WTC11 (cell line): Measurements from ENCODE around the gene IL7R. TPM values are rescaled to one million over a fixed set of nuclear protein-coding genes. Genes with fewer than 3 reads are reported as not detected.

Experiments used
- ATAC-seq: fragments of 200-7000 bp; cut with Tn5 transposase; 2 replicates; pipeline ENCODE4 v1.10.0; 2021; ENCODE audit warnings: mild to moderate bottlenecking, moderate library complexity
- CTCF ChIA-PET: fragments of 300-600 bp; sonication (Branson Sonifier 250); formaldehyde crosslinking; loops from one replicate; lab custom pipeline; 2021; ENCODE audit warnings: antibody characterized with exemption; lab: Charles Lee
- POLR2A ChIA-PET: fragments of 350-600 bp; sonication (Branson Sonifier 250); formaldehyde crosslinking; loops from one replicate; lab custom pipeline; 2021; ENCODE audit warnings: antibody characterized with exemption; lab: Charles Lee
- DNase-seq: peaks from one replicate; pipeline ENCODE4 v3.0.0; 2021; ENCODE audit warnings: low spot score
- H3K27ac Mint-ChIP-seq: 2 replicates; pipeline ENCODE4 v1.8.0; 2021; ENCODE audit warnings: mixed read lengths
- H3K27me3 Mint-ChIP-seq: 2 replicates; pipeline ENCODE4 v1.8.0; 2021; ENCODE audit warnings: low read depth, mild to moderate bottlenecking, moderate library complexity, mixed read lengths
- H3K36me3 Mint-ChIP-seq: 2 replicates; pipeline ENCODE4 v1.8.0; 2021; ENCODE audit warnings: mixed read lengths
- H3K4me1 Mint-ChIP-seq: 2 replicates; pipeline ENCODE4 v1.8.0; 2022; ENCODE audit warnings: mixed read lengths
- H3K4me3 Mint-ChIP-seq: 2 replicates; pipeline ENCODE4 v1.8.0; 2021; ENCODE audit warnings: mild to moderate bottlenecking, moderate library complexity, mixed read lengths
- H3K9me3 Mint-ChIP-seq: 2 replicates; pipeline ENCODE4 v1.8.0; 2021; ENCODE audit warnings: mixed read lengths
- ATF3 ChIP-seq: sonication (generic); formaldehyde crosslinking; conservative IDR thresholded peaks from 2 replicates; pipeline ENCODE4 v1.8.1; 2022; ENCODE audit warnings: mild to moderate bottlenecking, missing genetic modification reagents
- ELF4 ChIP-seq: sonication (generic); formaldehyde crosslinking; IDR thresholded peaks from 2 replicates; pipeline ENCODE4 v1.8.1; 2022; ENCODE audit warnings: low read depth, mild to moderate bottlenecking, moderate library complexity, missing genetic modification reagents
- ERG ChIP-seq: fragments of 250-450 bp; sonication (Bioruptor Pico); IDR thresholded peaks from 2 replicates; pipeline ENCODE4 v1.8.0; 2021; ENCODE audit warnings: mild to moderate bottlenecking
- ESRRA ChIP-seq: sonication (generic); formaldehyde crosslinking; IDR thresholded peaks from 2 replicates; pipeline ENCODE4 v1.8.1; 2022; ENCODE audit warnings: mild to moderate bottlenecking, missing genetic modification reagents, borderline replicate concordance
- HMGA2 ChIP-seq: fragments of 250-450 bp; sonication (Bioruptor Pico); IDR thresholded peaks from 2 replicates; pipeline ENCODE4 v1.4.0; 2021; ENCODE audit warnings: mild to moderate bottlenecking, moderate library complexity
- NR2C2 ChIP-seq: sonication (generic); formaldehyde crosslinking; IDR thresholded peaks from 2 replicates; pipeline ENCODE4 v1.8.0; 2022; ENCODE audit warnings: mild to moderate bottlenecking, missing genetic modification reagents
- ZNF121 ChIP-seq: sonication (generic); formaldehyde crosslinking; IDR thresholded peaks from 2 replicates; pipeline ENCODE4 v1.8.0; 2023; ENCODE audit warnings: missing genetic modification reagents
- ZNF263 ChIP-seq: sonication (generic); formaldehyde crosslinking; IDR thresholded peaks from 2 replicates; pipeline ENCODE4 v1.8.1; 2022; ENCODE audit warnings: low read depth, mild to moderate bottlenecking, moderate library complexity, missing genetic modification reagents
- total RNA-seq: library from RNA; stranded (reverse); gene quantifications from 3 replicates; pipeline ENCODE4 v1.2.3, GENCODE V29; 2021
- TF ChIP-seq, protein P1 (sequence below): fragments of 200-600 bp; IDR thresholded peaks from 2 replicates; pipeline ENCODE4 v1.8.0; 2022; ENCODE audit warnings: antibody characterized with exemption
- TF ChIP-seq, protein P2 (sequence below): sonication (generic); formaldehyde crosslinking; IDR thresholded peaks from 2 replicates; pipeline ENCODE4 v1.8.1; 2023; ENCODE audit warnings: mild to moderate bottlenecking, missing genetic modification reagents, moderate library complexity

Gene IL7R
- total RNA-seq, 1 experiment from 2014 or later, result 0.57 TPM

DNA sequence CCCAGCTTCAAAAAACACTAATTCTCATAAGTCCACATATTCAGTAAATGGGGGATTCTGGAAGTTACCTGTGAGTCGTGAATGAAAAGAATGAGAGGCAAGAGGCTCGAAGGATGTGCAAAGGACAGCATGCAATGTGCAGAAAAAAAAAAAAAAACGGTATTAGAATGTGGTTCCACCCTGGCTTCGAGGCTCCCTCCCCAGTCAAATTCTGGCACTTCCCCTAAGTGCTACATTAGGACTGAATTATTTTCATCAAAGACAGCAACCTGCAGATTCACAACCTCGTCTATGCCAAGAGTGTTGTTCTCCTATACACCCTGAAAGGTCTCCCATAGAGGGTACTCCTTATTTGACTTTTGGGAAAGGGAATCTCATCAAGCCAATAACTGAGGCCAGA is 65.2 kb downstream of the IL7R start:
- DNase-seq (no peak), ATAC-seq (no peak)
- no peak overlapping the region for H3K27ac Mint-ChIP-seq
- H3K36me3 Mint-ChIP-seq, result no peaks in the 10 kb centered on the region
- ChIA-PET POLR2A (interaction anchor here (0.6 kb wide), 1 partner anchor 501 kb away, joined by 4 read pairs; no protein-coding TSS in a partner anchor), CTCF (no interaction called here)
- peaks cover 68% of the 10 kb centered on the region for H3K27me3 Mint-ChIP-seq
- TF ChIP-seq, protein P1, sequence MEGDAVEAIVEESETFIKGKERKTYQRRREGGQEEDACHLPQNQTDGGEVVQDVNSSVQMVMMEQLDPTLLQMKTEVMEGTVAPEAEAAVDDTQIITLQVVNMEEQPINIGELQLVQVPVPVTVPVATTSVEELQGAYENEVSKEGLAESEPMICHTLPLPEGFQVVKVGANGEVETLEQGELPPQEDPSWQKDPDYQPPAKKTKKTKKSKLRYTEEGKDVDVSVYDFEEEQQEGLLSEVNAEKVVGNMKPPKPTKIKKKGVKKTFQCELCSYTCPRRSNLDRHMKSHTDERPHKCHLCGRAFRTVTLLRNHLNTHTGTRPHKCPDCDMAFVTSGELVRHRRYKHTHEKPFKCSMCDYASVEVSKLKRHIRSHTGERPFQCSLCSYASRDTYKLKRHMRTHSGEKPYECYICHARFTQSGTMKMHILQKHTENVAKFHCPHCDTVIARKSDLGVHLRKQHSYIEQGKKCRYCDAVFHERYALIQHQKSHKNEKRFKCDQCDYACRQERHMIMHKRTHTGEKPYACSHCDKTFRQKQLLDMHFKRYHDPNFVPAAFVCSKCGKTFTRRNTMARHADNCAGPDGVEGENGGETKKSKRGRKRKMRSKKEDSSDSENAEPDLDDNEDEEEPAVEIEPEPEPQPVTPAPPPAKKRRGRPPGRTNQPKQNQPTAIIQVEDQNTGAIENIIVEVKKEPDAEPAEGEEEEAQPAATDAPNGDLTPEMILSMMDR, result no peak
- TF ChIP-seq, protein P2, sequence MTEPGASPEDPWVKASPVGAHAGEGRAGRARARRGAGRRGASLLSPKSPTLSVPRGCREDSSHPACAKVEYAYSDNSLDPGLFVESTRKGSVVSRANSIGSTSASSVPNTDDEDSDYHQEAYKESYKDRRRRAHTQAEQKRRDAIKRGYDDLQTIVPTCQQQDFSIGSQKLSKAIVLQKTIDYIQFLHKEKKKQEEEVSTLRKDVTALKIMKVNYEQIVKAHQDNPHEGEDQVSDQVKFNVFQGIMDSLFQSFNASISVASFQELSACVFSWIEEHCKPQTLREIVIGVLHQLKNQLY (CRISPR knock-in tag), result no peak
- no peak for TF ChIP-seq NR2C2 (CRISPR knock-in tag)
- TF ChIP-seq ELF4, result no peak
- no peak for TF ChIP-seq HMGA2 (CRISPR knock-in tag)
- no peak for TF ChIP-seq ZNF121 (CRISPR knock-in tag)
- peaks cover 10% of the 10 kb centered on the region for H3K4me1 Mint-ChIP-seq
- H3K4me3 Mint-ChIP-seq, result no peak overlapping the region
- peaks cover 20% of the 10 kb centered on the region for H3K9me3 Mint-ChIP-seq

DNA sequence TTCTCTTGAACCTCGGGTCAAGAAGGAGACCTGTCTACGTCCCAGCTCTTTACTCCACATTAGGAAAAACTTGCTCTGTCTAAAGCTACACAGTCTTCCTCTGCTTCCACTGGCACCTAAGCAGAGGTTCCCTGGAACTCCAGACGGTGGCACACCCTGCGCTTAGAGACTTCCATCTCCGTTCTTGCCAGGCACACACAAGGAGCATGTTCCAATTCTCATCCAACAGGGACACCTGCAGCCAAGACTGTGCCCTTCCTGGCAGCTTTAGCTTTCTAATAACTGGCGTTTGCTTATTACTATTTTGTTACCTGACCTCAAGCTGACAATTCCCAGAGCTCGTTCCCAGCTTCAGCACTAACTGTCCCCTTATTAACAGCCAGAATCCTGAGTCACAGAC is 65.8 kb downstream of the IL7R start:
- Mint-ChIP-seq H3K4me1 (peaks cover 10% of the 10 kb centered on the region), H3K27ac (no peak overlapping the region), H3K4me3 (no peak overlapping the region), H3K27me3 (peaks cover 73% of the 10 kb centered on the region)
- no peak for DNase-seq
- no peak for TF ChIP-seq ERG (CRISPR knock-in tag)
- TF ChIP-seq, all 79 proteins: peak for 0
- CTCF ChIA-PET, result no interaction called here
- no peak for ATAC-seq
- Mint-ChIP-seq H3K9me3 (peaks cover 19% of the 10 kb centered on the region), H3K36me3 (no peaks in the 10 kb centered on the region)
- POLR2A ChIA-PET, result interaction anchor here (0.6 kb wide), 1 partner anchor 501 kb away, joined by 4 read pairs; no protein-coding TSS in a partner anchor

GRCh38 chr5:35924122-35924949 is 67.6 kb downstream of the IL7R start:
- Mint-ChIP-seq H3K4me3 (no peak overlapping the region), H3K4me1 (peaks cover 10% of the 10 kb centered on the region), H3K9me3 (peaks cover 8% of the 10 kb centered on the region)
- POLR2A ChIA-PET, result no interaction called here
- ATAC-seq, result no peak
- CTCF ChIA-PET, result interaction anchor here (0.9 to 2.5 kb wide), 7 partner anchors 14 to 306 kb away, joined by 3 to 15 read pairs (median 4); partner anchors contain the start of genes CAPSL, SPEF2 and UGT3A1
- no peak for TF ChIP-seq ZNF263 (CRISPR knock-in tag)
- TF ChIP-seq, protein P1, result no peak
- no peak for TF ChIP-seq ESRRA (CRISPR knock-in tag)
- TF ChIP-seq ATF3 (CRISPR knock-in tag), result no peak
- TF ChIP-seq, all 79 proteins: peak for 0
- H3K36me3 Mint-ChIP-seq, result no peaks in the 10 kb centered on the region
- DNase-seq, result no peak
- peaks cover 86% of the 10 kb centered on the region for H3K27me3 Mint-ChIP-seq
- no peak overlapping the region for H3K27ac Mint-ChIP-seq
